GM13976 (cell line): ENCODE results near the gene TAAR2.

Source experiments
- DNase-seq: peaks from one replicate; pipeline ENCODE4 v3.0.0; 2012; ENCODE audit warnings: low spot score
- CTCF ChIP-seq: IDR thresholded peaks from 2 replicates; pipeline ENCODE4 v1.5.1; 2012; ENCODE audit warnings: borderline replicate concordance, mild to moderate bottlenecking; ENCODE audit not compliant: insufficient read depth; ENCODE audit errors: extremely low read depth, missing control alignments, control extremely low read depth
- in situ Hi-C: fragments of 300-500 bp; cut with MboI; formaldehyde crosslinking; loops from one replicate; pipeline ENCODE4 v1.12.0; 2022; ENCODE audit warnings: low sequenced_read_pairs, mixed read lengths, inconsistent platforms; ENCODE audit not compliant: unreplicated experiment

TAAR2 gene

GRCh38 chr6:132596201-132596600, 27.9 kb downstream of the TAAR2 start:
- no peak for TF ChIP-seq CTCF
- in situ Hi-C loops: no loop called here
- no peak for DNase-seq

- no peak for TF ChIP-seq CTCF
- DNase-seq: no peak
- in situ Hi-C loops: no loop called here
Observed at GRCh38 chr6:132592855-132593254, 31.2 kb downstream of the TAAR2 start.

GRCh38 chr6:132590362-132590761, 33.7 kb downstream of the TAAR2 start:
- no peak for TF ChIP-seq CTCF
- no peak for DNase-seq
- in situ Hi-C loops: no loop called here

- DNase-seq: no peak
- in situ Hi-C loops: no loop called here
- no peak for TF ChIP-seq CTCF
Observed at GRCh38 chr6:132589454-132589853, 34.6 kb downstream of the TAAR2 start, which contains the start of gene TAAR5. Gene TAAR5, minus strand, starts transcription at chr6:132589741. Its CDS starts 55 bp downstream, at chr6:132589686.

- no peak for DNase-seq
- TF ChIP-seq CTCF: no peak
- in situ Hi-C loops: no loop called here
Observed at GRCh38 chr6:132587424-132587823, 36.7 kb downstream of the TAAR2 start.

- in situ Hi-C loops: no loop called here
Observed at GRCh38 chr6:132584698-132585097, 39.4 kb downstream of the TAAR2 start.

More at GRCh38 chr6:132584698-132585097, 39.4 kb downstream of the TAAR2 start:
- no peak for DNase-seq
- no peak for TF ChIP-seq CTCF
